ENCODE results near the gene IFI27L1.

Gene IFI27L1

DNA sequence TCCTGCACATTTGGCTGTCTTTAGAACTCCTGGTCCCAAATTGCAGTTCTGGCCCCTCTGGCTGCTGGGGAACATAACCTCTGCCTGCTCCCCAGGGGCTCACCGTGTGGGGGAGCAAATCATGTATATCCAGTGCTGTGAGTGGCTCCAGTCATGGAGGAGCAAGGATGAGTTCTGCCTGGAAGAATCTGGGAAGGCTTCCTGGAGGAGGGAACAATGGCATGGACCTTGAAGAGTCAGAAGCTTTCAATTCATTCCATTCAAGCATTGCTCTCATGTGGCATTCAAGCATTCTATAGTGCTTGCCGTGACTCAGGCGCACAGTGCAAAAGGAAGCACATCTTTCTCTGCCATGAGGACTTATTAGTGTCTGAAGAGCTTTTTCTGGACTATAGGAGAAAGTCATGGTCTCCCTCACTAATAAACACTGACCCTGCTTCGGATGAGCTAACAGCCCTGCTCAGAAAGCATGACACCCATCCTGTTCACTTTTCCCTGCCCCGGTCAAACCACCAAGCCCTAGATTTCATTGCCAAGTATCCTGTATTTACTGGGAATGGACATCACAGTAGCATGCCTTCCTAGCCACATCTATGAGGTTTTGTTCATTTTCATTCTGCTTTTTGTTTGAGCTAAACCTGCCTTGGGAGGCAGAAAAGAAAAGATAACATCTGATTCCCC is 32.9 kb downstream of the IFI27L1 start:
- DNase-seq (ENCODE audit: low read depth in 2 of 2) = no peak

DNA sequence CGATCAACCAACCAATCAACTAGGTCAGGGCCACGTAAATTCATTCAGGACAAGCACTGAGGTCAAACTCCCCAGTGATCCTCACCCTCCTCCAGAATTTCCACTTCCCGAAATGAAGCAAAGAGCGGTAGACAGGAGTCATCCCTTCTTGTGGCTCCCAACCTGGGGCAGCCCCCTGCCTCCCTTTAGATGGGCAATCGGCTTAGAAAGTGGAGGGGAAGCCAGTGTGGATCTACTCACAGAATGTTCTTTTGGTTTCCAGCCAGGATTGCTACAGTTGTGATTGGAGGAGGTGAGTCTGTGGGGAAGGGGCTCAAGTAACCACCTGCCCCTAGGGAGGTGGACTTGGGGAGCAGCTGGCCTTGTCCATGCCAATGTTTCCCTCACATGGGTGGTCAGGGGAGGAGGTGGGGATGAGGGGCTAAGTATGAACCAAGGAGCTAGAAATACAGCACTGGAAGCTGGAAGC is 33.5 kb downstream of the IFI27L1 start:
- DNase-seq (ENCODE audit: low read depth in 2 of 2) = no peak

DNA sequence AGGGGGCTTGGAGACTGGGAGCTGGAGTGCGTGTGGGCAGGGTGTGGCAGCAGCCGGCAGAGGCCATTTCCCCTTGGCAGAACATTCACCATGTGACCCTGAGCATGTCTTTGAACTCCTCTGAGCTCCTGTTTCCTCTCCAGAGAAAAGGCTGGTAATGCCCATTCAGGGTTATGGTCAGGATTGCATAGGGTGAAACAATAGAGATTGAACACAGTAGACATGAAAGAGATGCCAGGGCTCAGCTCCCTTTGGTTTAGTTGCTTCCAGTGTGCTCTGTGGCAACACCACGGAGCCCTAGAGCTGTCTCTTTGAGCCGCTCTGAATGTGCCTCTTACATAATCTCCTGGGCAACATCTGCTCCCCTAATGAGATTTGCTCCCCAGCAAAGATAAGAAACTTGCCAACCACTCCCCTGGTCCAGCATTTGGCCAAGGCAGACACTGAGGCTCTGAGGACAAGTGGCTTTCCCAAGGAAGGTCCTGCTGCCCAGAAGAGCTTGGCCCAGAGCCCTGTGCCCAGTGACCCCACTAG is 34.0 kb downstream of the IFI27L1 start:
- DNase-seq (ENCODE audit: low read depth in 2 of 2) = no peak

DNA sequence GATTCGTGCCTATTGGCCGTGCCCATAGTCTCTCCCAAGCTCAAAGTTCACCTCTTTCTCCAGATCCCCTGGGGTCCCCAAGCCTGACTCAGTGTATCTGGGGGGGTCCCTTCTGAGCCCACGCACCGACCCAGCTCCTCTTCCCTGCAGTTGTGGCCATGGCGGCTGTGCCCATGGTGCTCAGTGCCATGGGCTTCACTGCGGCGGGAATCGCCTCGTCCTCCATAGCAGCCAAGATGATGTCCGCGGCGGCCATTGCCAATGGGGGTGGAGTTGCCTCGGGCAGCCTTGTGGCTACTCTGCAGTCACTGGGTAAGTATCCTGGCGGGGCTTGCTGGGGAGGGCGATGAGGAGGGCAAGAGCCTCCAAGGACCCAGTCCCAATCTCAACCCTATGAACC is 34.5 kb downstream of the IFI27L1 start:
- no peak for DNase-seq (ENCODE audit: low read depth in 2 of 2)

DNA sequence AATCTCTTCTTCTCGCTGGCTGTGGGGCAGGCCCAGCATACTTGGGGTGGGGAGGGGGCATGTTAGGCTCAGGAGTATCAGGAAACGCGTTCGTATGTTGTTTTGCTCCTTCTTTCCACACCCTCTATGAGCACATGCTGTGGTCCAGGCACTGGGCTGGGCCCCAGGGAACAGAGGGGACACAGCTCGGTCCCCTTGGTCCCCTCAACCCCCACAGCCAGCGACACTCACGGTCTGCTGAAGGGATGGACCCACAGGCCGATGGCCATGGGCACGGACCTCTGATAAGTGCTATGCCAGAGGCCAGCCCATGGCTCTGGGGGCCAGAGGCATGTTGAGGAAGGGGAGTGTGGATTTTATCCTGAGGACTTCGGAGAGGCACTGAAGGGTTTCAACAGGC is 35.6 kb downstream of the IFI27L1 start:
- no peak for DNase-seq (ENCODE audit: low read depth in 2 of 2)

DNA sequence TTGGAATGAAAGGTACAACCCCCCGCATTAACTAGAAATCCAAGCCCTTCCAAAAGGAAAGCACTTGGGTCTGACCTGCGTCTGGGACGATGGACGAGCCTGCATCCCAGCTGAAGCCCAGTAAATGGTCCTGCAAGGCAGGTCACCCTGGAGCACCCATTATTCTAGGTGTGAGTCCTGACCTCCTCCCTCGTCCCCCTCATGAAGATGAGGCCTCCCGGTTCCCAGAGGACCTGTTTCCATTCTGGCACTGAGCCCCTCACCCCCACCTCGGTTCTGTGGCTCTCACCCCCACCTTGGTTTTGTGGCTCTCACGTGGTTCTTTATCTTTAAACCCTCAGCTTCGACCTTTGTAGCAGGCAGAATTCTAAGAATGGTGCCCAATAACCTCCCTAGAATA is 36.7 kb downstream of the IFI27L1 start:
- DNase-seq (ENCODE audit: low read depth in 2 of 2) = no peak

DNA sequence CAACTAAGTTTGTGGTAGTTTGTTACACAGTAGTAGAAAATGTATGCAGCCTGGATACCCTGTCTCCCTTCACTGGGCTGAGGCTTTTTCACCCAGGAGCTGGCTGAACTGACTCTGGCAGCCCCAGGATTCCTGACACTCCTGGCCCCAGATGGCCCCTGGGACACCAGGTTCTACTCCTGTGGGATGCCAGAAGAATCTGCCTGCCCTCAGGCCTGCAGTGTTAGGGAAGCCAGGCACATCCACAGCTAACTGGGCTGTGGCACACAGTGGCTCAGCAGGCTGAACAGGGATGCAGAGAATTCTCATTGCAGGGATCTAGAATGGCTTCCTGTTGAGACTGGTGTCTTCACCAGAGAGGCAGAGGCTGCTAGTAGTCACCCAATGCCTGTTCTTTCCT is 38.0 kb downstream of the IFI27L1 start:
- no peak for DNase-seq (ENCODE audit: low read depth in 2 of 2)

DNA sequence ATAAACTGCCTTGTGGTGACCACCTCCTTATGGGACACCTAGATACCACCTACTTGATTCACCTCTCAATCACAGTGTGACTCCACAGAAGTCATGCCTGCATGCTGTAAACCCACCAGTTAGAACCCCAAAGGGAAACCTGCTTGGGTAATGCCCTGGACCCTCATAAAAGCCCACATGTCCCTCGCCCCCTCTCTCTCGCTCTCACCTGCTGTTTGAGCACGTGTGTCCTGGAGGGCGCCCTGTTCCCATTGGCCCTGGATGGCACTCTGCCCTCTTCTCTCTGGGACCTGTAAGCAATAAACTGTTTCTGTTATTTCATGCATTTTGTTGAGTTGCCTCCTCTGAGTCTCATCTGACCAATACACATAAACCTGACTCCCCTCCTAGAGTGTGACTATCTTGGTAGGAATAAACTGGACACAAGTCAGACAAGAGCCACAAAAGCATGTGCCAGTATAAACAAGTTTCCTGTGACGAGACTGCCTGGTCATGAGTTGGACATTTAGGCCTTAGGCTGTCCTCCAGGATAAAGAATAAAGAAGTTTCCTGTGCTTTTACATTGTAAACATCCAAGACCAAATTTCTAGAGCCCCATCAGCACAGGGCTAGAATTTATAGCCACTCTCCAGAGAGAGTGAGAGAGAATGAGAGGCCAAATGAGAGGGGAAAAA is 39.7 kb downstream of the IFI27L1 start:
- DNase-seq (ENCODE audit: low read depth in 2 of 2) = no peak

DNA sequence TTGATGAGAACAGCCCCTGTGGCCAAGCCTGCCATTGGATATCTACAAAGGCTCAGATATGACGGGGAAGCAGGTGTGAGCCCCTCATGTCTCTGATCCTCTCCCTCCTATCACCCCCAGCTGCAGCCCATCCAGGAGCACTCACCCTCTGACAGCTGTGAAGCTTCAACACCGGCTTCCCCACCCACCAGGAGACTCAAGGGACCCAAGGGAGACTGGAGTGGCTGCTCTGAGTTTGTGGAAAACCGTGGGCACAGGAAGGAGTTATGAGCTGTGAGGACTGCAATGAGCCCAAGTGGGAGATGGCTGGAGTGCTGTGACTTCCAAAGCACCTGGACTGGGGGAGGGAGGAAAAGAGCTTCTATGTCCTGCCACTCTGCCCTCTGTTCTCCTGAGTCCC is 40.4 kb downstream of the IFI27L1 start:
- DNase-seq (ENCODE audit: low read depth in 2 of 2) = no peak

DNA sequence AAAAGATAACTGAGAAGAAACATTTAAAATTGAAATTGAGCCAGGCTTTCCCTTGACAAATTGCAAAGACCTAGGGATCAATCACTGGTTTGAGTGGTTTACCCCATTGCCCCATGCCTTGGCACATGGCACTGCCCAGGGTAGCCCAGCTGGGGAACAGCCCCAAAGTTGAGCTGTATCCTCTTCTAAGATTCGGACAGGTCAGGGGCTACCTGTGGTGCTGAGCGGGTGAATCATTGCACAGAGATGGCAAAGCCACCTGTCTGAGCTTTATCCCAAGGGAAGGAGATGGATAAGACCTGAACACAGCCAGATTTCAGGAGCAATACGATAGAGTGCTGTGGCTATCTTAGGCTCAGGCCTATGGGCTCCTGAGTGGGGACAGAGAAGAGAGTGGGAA is 41.3 kb downstream of the IFI27L1 start:
- DNase-seq (ENCODE audit: low read depth in 2 of 2) = no peak

DNA sequence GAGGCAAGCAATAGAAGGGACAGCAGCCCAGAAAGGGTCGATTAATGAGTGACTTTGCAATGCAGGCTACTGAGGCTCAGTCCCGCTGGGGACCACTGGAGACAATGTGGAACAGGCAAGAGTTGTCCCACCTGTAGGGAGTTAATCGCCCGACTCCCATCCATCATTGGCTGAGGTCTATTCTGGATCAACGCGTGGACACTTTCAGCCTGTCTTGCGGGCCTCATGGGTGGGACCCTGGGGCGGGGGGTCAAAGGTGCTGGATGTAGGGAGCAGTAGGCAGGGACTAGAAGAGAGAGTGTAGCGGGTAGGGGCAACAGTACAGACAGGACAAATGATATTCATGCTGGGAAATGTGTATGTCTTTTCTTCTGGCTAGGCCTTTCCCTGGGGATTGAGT is 42.2 kb downstream of the IFI27L1 start:
- no peak for DNase-seq (ENCODE audit: low read depth in 2 of 2)

DNA sequence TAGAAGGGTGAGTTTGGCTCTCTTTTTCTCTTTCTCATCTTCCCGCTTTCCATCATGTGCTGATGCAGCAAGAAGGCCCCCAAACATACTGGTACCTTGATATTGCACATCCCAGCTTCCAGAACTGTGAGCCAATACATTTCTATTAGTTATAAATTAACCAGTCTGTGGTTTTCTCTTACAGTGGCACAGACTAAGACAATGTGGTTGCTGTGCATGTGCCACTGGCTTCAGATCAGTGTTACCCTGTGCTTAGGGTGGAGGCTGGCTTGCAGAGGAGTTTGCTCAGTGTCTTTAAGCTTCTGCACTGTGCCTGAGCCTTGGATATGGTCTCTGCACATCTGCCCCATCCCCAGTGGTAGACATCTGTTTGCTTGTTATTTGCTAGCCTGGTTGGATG is 42.8 kb downstream of the IFI27L1 start:
- DNase-seq (ENCODE audit: low read depth in 2 of 2) = no peak

DNA sequence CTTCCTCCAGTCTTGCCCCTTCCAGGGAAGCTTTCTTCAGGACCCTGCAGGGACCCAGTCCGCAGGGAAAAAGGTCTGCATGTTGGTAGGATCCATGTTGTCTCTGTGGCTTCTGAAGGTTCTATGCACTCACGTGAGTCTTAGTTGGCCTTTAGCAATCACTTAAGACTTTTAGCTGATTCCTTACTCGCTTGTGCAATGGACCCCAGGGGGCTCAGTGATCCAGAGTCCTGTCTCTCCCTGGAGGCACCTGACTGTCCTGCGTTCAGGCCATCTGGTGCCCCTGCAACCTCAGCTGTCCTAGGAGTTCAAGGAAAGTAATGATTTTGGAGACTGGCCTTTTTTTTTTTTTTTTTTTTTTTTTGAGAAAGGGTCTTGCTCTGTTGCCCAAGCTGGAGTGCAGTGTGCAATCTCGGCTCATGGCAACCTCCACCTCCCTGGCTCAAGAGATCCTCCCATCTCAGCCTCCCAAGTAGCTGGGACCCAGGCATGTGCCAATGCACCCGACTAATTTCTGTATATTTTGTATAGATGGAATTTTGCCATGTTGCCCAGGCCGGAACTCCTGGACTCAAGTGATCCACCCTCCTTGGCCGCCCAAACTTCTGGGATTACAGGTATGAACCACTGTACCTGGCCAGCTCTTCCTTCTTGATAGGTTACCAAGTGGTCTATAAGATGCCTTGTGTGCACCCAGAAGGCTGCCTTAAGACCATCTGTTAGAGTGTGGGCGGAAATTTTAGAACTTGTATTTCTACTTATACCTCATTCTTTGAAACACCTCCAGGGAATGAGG is 43.7 kb downstream of the IFI27L1 start:
- no peak for DNase-seq (ENCODE audit: low read depth in 2 of 2)

DNA sequence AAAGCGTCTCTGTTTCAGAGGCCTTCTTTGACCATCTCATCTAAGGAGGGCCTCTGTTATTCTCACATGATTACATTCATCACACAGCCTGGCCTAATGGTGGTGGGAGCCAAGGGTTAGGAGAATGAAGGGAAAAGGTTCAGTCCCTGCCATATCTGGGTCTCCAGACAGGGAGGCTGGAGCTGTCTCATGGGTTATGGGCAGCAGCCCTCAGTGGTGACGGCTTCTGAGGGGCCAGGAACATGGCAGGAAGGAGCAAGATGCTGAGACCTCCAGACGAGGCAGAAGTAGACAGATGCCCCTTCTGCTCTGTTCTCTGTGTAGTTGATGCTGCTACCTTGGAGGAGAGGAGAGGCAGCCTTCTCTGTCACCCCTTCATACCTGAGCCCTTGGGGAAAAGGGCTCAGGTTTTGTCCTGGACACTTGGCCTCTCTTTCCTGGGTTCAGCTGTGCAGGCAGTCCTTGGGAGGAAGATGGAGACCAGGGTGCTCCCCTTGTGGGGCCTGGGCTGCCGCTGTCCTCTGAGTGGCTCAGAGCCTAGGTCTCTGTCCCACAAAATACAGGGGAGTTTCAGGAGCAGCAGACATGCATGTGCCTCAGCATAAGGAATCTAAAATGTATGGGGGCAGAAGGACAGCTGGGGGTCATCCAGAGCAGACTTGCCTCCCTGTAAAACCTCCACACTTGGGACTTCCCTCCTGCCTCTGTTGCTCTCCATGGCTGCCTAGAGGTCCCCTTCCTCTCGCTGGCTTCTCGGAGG is 44.7 kb downstream of the IFI27L1 start:
- DNase-seq (ENCODE audit: low read depth in 2 of 2) = no peak

DNA sequence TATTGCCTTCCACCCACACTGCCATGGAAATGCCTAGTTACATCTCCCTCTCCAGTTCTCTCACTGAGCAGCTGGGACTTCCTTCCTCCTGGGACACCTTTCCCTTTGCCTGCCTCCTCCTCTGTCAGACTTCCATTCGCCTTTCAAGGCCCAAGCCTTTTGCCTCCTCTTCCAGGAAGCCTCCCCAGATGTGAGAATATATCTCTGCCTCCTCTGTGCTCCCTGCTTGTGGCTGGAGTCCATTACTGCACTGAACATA is 45.2 kb downstream of the IFI27L1 start:
- no peak for DNase-seq (ENCODE audit: low read depth in 2 of 2)

DNA sequence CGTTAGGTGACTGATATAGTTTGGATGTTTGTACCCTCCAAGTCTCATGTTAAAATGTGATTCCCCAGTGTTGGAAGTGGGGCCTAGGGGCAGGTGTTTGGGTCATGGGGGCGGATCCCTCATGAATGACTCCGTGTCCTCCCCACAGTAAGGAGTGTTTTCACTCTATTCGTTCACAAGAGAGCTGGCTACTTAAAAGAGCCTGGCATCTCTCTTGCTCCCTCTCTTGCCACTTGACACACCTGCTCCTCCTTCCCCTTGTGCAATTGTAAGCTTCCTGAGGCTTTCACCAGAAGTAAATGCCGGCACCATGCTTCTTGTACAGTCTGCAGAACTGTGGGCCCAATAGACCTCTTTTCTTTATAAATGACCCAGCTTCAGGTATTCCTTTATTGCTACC is 45.7 kb downstream of the IFI27L1 start:
- no peak for DNase-seq (ENCODE audit: low read depth in 2 of 2)

DNA sequence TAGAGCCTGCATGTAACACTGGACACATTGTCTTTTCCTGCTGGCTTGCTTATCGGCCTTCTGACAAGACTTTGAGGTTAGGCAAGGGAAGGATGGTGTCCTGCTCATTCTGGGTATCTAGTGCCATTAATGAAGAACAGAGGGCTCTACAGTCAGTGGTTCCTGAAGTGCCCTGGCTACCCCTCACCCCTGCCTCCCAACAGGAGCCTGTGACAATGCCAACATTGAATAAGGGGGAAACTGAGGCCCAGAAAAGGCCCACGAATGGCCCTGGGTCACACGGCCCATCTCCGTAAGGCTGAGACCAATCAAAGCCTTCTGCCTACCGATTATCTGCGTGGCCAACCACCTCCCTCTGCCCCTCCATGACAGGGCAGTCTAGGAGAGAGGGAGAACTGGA is 46.2 kb downstream of the IFI27L1 start:
- DNase-seq (ENCODE audit: low read depth in 2 of 2) = no peak

DNA sequence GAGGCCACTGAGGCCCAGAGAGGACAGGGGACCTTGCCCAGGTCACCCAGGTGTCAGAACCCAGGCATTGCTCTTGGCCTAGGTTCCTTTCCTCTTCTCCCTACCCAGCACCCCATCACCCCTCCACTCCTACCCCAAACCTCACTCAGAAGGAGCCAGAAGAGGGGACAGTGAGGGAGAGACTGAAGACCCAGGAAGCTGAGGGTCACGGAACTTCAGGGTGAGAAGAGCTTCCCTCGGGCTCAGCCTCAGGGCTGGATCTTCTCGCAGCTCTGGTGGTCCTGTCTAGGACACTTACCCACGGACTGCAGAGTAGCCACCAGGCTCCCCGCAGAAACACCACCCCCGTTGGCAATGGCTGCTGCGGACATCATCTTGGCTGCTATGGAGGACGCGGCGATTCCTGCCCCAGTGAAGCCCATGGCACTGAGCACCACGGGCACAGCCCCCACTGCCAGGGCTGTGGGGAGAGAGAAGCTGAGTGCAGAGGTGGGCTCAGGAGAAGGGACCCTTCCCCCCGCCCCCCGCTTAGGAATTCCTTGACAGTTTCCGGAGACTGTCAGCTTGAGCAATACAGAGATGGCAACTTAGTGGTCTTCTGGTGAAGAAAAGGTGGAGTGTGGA is 47.2 kb downstream of the IFI27L1 start:
- DNase-seq (ENCODE audit: low read depth in 2 of 2) = no peak

DNA sequence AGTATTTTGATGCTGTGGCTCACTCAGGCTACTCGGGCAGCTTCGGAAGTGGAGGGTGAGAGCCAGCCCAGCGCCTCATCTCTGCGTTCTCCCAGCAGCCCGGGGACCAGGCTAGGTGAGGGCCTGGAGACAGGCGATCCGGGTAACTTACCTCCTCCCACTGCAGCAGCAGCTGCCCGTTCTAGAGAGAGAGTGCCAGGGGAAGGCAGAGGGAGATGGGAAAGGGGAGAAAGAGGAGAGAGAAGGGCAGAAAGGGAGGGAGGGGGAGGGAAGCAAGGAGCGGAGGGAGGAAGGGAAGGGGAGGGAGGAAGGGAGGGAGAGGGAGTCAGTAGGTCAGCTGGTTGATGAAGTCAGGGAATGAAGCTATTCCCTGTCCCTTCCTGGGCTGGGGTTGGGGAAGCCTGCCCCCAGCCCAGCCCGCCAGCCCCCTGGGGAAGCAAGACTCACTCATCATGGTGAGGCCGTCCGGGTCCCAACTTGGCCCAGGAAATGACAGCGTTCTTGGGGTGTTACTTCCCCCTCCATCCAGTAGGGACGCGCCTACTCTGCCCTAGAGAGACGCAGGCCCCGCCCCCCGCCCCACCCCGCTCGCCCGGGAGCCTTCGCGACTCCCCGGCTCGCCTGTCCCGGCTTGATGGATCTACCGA is 48.1 kb downstream of the IFI27L1 start, which contains the start of gene IFI27L2:
Gene IFI27L2, minus strand, starts transcription at position 494 of the 647 bp plus-strand sequence. Its CDS starts 40 bp downstream, at position 454.
- peak; percentile 11 to 27 for DNase-seq (ENCODE audit: low read depth in 2 of 2)

DNA sequence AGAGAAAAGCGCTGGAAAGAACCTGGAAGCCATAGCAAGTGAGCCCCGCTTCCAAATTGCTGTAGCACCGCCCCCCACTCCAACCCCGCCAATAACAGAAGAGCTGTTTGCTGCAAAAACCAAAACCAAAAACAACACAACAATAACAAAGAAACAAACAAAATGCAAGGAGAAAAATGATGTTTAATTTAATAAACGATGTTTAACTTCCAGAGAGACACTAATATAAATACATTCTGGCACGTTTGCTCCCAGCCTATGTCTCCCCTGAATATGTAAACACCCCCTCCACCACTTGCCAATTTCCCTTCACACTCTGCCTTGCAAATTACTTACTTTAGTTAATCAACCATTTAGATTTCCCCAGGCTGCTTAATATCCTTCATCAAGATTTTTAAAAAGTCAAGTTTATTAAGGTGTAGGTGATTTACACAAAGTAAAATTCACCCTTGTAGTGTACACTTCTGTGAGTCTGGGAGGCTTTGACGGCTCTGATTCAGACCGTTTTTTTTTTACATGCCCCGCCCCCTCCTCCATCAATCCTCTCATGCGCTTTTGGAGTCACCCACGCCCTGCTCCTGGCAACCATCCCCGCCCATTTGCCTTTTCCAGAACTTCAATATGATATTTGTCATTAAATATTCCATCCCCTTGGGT is 48.8 kb downstream of the IFI27L1 start:
- no peak for DNase-seq (ENCODE audit: low read depth in 2 of 2)
